HG02870 (cell line): ENCODE results near the gene C12orf56.
A peak's percentile ranks its signal among the peaks of the same experiment; 100 is the strongest.
"Not testable (repeated sequence)": the region's sequence is repeated elsewhere in the genome, so short reads cannot be mapped to it uniquely, and the experiment has no call there.

Source experiments
- ATAC-seq: cut with Tn5 transposase; IDR thresholded peaks from one replicate; pipeline ENCODE4 v1.9.1; 2021; ENCODE audit warnings: mild to moderate bottlenecking, moderate library complexity; ENCODE audit not compliant: unreplicated experiment

Gene C12orf56

DNA sequence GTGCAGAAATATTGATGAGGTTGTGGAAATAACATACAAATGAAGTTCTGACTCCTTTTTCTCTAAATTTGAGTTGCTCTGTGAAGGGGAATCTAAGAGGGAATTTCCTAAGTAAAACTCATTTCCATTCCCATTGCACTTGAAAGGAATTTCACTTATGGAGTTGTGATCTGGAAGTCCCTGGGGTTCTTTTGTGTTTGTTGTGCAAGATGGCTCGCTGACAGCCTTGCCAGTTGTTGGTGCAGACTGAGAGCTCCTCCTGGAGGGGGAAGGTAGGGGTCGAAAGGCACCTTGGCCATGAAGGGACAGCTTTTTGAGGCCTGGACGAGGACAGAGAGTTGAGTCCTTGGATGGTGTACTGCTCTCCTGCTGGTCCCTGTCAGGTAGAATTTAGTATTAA lies 72.0 kb downstream of the C12orf56 start:
- no peak for ATAC-seq

DNA sequence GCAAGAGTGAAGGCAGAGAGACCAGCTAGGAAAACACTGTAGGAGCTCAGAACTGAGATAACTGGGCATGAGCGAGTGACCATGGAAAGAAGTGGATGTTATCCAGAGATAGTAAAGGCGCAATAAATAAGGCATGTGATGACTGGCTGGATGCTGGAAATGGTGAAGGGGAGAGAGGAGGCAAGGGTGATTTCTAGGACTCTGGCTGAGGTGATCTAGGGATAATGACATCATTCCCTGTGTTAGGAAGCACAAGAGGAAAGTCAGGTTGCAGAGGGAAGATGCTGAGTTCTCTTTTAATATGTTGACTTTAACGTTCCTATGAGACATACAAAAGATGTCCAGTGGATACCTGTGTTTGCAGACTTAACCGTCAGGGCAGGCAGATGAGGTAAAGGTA lies 78.7 kb downstream of the C12orf56 start:
- no peak for ATAC-seq

DNA sequence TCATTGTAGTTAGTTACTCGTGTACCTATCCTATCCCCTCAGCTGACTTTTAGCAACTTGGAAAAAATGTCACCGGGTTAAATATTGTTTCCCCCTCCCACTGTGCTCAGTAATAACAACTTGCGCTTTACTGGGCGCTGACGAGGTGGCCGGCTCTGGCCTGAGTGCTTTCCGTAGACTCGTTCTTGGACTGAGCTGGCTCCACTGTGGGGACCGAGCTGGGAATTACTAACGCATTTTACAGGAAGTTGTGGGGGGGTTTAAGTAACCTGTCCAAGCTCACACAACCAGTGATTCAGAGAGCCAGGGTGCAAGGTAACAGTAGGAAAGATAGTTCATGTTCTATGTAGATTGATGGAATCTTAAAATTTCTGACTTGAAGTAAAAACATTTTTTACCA lies 86.0 kb downstream of the C12orf56 start:
- ATAC-seq = no peak

DNA sequence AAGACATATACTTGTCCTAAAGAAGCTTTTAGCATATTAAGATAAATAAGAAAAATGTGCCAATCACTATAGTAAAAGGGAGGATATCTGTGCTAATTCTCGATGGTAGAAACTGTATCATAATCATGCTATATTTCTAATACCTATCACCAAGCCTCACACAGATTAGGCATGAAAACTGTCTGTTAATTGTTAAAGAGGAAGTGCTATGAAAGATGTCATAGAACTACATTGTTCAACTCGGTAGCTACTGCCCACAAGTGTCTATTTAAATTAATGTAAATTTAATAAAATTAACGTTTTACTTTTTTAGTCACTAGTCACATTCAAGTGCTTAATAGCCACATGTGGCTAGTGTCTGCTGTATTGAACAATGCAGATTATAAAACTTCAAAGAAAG lies 90.9 kb downstream of the C12orf56 start:
- ATAC-seq = no peak

DNA sequence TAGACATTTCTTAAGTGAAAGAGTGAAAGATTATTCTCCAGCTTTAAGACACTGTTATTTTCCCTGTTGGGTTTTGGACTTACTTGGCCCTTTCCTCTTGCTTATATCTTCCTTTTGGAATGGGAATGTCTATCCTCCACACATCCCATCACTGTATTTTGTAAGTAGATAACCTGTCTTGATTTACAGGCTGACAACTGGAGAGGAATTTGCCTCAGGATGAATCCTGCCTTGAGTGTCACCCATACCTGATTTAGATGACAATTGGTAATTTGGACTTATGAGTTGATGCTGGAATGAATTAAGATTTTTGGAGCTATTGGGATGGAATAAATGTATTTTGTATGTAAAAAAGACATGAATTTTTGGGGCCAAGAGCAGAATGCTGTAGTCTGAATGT lies 94.3 kb downstream of the C12orf56 start:
- no peak for ATAC-seq

DNA sequence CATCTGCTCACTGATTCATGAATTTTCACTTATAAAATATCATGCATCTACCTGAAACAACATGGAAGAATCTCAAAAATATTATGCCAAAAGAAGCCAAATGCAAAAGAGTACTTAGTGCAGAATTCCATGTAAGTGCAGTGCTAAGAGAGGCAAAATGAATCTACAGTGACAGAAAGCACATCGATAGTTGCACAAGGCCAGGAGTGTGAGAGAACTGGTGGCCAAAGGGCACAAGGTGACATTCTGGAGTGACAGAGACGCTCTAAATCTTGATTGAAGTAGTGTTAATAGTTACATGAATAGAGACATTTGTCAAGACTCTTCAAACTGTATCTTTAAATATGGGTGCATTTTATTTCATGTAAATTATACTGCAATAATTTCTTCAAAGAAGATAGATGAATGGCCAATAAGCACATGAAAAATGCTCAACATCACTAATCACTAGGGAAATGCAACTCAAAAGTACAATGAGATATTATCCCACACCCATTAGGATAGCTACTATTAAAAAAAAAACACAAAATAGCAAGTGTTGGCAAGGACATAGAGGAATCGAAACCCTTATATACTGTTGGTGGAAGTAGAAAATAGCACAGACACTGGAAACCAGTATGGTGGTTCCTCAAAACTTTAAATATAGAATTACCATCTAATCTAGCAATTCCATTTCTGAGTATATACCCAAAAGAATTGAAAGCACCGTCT lies 96.7 kb downstream of the C12orf56 start:
- peak; percentile 48 for ATAC-seq

DNA sequence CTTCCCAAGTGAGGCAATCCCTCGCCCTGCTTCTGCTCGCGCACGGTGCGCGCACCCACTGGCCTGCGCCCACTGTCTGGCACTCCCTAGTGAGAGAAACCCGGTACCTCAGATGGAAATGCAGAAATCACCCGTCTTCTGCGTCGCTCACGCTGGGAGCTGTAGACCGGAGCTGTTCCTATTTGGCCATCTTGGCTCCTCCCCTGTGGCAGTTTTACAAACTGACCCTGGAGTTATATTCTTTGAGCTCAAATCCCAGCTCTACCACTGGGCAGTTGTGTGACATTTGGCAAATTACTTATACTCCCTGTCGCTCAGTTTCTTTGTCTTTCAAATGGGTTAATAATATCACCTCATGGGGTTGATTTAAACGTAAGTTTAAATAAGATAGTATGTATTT lies 97.4 kb downstream of the C12orf56 start:
- not testable (repeated sequence) for ATAC-seq

DNA sequence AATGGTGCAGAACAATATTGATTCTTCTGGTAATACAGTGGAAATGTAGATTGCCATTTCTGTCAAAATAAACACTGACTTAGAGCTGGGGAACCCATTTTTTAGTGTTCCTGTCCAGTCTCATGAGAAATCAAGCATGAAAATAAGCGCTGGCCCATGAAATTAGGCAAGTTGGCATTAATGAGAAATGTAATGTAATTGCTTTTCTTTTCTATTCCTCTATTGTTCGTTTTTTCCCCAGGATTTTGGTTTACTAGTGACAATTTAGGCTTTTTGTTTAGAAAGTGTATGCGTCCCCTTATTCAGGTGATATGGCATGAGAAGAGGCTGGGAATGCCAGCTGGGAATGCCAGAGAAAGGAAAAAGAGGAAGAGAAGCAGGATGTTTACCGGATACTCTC lies 104.0 kb downstream of the C12orf56 start:
- ATAC-seq = no peak

DNA sequence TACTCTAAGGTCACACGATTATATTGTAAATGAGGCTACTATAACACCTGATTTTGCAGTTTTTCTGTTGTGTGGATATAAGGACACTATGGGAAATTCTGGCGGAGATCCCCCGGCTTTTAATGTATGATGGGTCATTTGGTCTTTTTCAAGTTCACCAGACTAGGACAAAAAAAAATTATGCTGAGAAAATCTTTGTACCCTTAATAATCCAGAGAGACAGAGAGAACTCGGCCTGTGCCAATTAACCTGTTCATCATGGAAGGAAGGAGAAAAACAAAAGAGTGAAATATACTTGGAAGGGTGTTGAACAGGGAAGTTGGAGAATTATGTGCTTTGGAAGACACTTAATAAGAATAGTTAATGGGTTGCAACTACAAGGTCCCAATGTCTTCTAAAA lies 106.3 kb downstream of the C12orf56 start:
- ATAC-seq = no peak

DNA sequence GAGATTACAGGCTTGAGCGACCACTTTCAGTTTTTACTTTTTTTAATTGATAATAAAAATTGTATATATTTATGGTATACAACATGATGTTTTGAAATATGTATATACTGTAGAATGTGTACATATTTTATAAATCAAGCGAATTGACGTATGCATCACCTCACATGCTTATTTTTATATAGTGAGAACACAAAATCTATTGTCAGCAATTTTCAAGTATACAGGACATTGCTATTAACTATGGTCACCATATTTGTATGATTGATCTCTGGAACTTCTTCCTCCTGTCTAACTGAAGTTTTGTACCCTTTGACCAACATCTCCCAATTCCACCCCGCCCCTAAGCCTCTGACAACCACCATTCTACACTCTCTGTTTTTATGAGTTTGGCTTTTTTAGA lies 112.1 kb downstream of the C12orf56 start:
- no peak for ATAC-seq

DNA sequence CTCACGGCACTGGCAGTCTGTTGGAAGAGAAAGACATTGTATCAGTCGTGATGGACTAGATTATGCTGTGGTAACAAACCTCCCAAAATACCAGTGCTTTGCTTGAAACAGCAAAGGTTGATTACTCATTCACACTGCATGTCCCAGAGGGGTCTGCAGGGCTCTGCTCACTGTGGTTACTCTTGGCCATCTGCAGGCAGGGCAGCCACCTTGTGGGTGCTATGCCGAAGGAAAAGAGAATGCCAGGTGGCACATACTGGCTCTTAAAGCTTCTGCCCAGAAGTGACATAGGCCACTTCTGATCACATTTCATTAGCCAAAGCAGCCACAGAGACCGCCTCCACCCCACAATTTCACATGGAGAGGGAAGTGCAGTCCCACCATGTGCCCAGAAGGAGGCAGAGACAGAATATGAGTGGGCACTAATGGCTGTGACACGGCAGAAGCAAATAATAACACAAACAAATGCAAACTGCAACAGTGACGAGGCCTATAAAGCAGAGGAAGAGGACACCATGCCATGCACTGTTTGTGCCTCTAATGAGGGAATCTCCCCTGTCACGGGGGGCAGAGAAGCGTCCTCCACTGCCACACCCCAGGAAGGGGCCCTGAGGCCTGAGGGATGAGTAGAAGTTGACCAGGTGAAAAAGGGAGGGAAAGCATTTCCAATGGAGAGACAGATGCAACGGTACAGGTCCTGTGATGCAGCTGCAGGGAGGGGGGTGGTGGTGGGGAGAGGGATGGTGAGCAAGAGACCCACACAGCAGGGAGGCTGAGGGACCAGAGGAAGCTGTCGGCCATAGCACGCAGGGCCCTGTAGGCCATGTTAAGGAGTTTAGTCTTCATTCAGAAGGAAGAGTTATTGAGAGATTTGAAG lies 116.8 kb downstream of the C12orf56 start:
- ATAC-seq = peak; percentile 79

DNA sequence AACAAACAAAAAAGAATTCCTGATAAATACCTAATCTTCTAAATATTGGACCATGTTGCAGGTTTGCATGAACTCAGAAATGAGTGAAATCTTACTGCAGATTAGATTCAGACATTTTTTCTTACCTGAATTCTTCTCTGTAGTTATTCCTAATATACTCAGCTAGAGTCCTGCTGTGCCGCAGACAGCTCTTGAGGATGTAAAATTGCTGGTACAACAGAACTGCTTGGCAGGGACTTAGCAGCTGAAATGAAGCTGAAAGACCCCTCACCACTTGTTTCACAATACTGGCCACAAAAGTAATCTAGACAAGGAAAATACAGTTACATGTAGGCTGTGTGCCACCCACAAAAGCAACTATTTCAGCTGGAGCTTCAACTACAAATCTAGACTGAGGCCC lies 120.1 kb downstream of the C12orf56 start:
- no peak for ATAC-seq

DNA sequence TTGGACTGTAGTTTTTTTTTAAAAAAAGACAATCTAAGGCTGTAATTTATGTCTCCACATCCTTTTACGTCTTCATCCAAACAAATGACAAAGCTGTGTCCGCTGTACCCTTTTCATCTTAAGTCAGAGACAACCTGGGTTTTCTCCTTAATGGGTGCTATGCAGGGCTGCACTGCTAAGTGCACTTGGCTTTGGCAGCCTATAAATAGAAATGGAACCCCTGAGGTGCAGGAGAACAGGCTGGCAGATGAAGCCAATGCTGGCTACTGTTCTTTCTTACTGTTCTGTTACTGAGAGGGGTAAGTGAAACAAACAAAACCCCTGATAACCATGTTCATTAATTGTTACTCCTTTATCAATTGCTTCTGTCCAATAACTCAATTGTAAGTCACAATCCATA lies 121.4 kb downstream of the C12orf56 start:
- no peak for ATAC-seq

DNA sequence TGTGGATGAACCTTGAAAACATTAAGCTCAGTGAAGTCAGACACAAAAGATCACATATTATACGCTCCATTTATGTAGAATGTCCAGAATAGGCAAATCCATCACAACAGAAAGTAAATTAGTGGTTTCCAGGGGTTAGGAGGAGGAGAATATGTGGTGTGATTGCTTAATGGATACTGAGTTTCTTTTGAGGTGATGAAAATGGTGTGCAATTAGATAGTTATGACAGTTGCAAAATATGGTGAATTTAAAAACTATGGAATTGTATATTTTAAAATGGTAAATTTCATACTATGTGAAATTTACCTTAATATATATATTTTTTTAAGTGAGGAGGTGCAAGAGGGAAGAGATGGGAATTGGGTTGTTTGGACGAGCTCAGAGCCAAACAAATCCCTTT lies 122.1 kb downstream of the C12orf56 start:
- no peak for ATAC-seq

DNA sequence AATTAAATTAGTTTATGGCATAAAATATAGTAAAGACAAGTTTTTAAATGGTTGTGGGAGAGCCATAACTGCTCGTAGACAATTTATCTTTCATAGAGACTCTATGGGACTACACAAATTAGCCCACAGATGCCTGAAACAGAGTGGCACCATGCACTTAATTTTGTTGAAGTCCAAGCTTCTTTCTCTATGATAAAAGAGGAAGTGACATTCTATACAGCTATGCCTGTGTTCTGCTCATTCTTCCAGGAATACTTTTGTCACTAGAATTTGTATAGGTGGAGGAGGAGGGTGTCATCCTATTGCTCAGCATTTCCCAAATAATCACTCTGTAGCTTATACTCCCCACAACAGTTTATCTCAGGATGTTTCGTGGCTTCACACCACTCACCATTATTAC lies 124.7 kb downstream of the C12orf56 start:
- no peak for ATAC-seq

DNA sequence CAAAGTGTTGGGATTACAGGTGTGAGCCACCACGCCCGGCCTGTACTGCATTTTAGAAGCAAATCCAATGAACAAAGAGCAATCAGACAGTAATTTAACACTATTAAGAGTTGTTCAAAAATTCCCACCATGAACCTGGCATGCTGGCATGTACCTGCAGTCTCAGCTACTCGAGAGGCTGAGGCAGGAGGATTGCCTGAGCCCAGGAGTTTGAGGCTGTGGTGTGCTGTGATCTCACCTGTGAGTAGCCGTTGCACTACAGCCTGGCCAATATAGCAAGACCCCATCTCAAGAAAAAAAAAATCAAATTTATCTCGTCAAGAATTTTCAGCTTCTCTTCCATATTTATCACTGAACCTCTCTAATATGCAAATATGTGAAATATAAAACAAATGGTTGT lies 128.7 kb downstream of the C12orf56 start:
- ATAC-seq = no peak

DNA sequence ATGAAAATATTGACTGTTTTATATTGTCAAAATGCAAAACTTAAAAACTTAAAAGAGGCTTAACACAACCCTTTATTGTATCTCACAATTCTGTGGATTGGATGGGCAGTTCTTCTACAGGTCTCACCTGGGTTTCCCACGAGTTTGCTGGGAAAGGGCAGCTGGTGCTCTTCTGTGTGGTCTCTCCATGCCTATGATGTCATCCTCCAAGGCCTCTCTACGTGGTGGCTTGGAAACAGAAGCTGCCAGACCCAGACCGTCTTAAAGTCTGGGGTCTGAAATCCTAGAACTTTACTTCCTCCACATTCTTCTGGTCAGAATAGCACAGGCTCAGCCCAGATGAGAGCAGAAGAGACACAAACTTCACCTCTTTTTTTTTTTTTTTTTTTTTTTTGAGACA lies 132.0 kb downstream of the C12orf56 start:
- no peak for ATAC-seq

DNA sequence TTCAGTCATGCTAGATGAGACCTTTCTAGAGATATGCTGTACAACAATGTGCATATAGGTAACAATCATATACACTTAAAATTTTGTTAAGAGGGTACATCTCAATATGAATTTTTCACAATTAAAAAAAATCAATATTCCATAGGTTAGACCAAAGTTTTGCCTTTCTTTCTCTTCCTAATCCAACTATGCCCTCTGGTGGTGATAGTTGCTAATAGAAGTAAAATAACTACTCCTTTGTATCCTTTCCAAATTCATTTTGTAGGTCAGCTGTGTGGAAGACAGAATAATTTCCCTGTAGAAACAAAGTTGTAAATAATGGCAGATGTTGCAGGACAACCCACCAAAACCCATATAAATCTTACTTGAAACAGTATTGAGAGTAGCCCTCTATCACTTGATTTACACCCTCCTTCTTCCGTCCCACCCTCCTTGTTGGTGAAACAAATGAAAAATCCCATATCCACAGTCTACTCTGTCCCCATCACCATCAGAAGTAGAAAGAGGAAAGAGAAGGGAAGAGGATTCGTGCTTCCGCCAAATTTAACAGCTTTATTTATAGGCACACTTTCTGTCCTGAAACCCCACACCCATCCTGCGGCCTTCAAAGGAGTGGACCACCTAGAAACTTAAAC lies 134.3 kb downstream of the C12orf56 start:
- no peak for ATAC-seq

DNA sequence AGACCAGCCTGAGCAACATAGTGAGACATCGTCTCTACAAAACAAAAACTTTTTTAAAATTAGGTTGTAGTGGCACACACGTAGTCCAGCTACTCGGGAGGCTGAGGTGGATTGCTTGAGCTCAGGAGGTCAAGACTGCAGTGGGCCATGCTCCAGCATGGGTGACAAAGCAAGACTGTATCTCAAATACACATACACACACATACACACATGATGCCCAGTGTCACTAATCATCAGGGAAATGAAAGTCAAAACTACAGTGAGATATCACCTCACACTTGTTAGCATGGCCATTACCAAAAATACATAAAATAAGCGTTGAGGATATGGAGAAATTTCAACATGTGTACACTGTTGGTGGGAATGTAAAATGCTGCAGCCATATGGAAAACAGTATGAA lies 135.3 kb downstream of the C12orf56 start:
- ATAC-seq = no peak

DNA sequence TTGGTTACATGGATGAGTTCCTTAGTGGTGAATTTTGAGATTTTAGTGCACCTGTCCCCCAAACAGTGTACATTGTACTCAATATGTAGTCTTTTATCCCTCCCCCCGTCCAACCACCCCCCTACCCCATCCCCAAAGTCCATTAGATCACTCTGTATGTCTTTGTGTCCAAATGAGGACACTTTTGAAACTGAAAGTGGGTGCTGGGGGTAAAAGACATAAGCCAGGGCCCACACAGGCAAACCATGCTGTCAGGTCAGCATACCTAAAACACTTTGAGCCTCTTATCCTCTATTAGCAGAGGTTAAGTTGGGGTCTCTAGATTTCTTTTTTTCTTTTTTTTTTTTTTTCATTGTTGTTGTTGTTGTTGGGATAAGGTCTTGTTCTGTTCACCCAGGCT lies 137.2 kb downstream of the C12orf56 start:
- no peak for ATAC-seq

DNA sequence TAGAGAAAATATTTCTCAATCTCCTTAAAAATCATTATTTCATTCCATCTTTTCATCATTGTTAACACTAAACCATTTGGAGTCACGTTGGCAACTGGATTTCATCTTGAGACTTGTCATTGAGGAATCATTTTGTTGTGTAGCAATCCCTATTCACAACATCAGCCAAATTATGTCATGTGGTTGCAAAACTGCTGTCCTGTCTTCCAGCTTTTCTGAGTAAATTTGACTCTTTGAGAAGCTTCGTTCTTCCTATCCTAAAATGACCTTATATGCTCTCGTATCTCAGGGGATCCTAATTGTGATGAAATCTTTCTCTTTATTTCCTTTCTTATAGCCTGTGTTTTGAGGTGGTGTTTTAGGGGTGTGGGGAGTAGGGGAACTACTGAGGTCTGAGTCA lies 137.9 kb downstream of the C12orf56 start:
- ATAC-seq = no peak

DNA sequence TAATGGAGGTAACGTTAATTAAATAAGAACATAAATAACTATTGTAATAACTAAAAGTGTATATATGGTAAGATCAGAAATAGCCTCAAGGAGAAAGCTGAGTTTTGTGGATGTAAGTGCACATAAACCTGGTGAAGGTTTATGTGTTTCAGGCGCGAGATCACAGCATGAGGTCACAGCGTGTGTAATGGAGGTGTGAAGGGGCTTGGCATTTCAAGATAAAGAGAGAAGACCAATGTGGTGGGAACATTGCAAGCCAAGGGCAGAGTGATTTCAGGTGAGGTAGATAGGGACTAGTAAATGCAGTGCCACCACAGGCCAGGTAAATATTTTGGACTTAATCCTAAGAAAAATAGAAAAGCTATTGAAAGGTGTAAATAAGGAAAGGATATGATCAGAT lies 146.7 kb downstream of the C12orf56 start:
- ATAC-seq = no peak
